ENCODE results near the gene UFC1.

The UFC1 gene

DNA sequence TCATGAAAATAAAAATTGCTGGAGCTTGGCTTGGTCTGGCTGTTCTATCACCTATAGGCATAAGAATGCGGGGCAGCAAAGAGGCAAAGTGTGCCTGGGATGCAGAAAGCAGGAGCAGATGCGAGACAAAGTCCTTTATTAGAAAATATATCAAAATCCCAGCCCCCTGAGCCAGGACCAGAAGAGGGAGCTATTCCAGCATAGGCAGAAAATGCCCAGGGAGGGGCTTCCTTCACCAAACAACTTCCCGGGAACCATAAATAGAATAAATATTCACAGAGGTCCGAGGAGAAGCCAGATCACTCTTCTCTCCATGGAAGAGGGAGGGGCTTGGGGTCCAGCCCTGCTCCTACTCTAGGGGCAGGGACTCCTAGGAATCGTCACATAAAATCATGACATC, 17.4 kb downstream of the UFC1 start:
- no peak for DNase-seq (ENCODE audit: low read depth)

DNA sequence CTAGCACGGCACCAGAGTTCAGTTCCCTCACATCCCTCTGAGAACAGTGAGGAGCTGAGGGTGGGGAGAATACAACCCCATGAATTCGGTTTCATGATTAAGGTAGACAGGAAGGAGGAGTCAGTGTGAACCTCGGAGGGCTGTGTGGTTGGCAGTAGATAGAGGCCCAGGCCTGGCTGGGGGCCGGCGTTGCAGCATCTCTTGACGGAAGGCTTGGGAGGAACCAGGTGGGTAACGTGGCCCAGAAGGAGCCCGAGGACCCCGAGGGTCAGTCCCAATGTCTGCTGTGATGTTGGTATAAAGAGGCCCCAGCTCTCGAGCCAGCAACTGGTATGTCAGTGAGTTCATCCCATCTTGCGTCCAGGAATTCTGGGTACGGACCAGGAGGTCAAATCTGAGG, 17.9 kb downstream of the UFC1 start:
- DNase-seq (ENCODE audit: low read depth), result no peak

DNA sequence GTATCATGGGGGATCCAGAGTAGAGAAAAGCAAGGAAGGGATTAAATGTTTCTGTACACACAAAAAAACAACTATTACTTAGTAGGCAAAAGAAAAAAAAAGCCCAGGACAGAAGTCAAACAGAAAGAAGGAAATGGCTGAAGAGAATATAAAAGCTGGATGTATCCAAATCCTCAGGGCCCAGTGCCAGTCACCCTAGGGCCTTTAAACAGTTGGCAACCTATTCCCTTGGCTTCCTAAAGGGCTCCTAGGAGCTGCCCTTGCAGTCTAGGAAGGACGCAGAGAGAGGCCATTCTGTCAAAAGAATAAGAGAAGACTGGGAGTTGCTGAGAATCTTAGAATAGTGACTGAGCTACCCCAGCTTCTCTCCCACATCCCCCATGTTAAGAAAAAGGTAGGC, 18.6 kb downstream of the UFC1 start:
- no peak for DNase-seq (ENCODE audit: low read depth)

DNA sequence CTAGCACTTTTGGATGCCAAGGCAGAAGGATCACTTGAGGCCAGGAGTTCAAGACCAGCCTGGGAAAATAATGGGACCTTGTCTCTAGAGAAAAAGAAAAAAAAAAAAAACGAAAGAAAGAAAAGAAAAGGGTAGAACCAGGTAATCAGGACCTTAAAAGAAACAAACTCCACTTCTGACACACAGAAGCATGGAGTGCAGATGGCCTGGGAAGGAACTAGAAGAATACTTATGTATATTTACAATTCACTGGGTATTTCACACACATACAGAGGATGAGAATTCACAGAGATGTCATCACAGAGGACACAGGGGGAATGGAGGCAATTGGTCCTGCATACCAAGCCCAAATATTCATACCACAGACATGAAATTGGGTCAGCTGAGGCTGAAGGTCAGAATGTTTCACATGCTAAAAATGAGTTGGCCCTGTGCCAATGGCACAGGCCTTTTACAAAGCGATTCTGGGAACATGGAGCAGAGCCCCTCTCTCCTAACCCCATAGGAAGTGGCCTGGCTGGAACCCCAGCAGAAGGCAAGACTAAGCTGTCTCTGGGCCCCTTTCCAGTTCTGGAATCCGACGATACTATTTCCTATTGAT, 19.1 kb downstream of the UFC1 start:
- DNase-seq (ENCODE audit: low read depth), result no peak

DNA sequence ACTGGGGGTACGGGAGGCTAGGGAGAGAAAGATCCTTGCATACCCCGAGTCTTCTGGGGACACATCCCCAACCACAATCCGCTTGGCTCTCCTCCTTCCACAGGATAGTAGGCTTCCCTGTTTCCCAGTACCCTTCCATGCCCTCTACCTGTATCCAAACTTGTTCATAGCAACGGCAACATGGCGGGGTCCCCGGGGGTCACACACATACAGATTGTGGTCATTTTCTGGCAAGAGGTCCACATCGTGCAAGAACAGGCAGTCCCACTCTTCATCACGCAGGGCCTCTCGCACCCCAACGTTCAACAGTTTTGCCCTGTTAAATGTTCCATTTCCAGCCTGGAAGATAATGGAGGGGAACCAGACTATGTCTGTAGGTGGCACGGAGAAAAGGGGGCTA, 19.9 kb downstream of the UFC1 start:
- DNase-seq (ENCODE audit: low read depth), result no peak

DNA sequence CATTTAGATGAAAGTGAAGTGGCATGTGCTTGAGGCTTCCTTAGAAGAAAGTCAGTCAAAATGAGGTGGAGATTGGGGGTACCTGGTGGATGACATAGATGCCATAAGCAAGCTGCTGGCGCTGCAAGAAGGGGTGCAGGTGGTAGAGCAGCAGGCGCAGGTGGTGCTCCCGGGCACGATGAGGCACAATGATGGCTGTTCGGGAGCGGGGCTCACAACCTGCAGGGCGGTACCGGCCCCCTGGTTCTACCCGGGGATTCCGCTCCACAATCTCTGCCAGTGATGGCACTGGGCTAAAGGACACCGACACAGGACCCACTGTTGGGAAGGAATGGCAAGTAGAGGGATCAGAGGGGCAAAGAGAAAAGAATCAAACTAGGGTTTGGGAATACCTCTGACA, 21.1 kb downstream of the UFC1 start:
- no peak for DNase-seq (ENCODE audit: low read depth)

DNA sequence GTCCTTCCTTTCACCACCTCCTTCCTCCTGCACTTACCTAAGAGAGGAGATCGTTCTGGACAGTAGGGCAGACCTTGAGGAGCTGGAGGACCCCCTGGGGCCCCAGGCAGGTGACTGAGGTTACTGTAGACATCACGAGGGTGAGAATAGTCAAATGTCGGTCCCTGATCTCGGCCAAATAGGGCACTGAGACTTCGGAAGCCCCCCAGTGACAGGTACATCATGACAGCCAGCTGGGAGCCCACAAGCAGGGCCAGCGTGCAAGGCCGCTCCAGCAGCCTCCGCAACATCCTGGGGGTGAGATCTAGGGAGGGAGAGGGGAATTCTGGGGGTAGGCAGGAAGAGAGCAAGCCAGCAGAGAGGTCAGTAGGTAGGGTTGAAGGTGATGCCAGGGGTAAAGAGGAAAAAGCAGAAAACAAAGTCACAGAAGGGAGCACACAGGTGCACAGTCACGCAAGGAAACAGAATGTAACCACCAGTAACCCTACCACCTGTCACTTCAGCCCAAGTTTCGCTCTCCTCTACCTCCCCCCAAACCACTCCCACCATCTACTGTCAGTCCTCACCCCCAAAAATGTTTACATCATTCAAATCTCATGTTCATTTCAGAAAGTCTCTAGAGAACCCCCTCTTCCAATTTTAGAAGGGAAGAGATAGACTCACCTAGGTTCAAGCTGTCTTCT, 22.1 kb downstream of the UFC1 start:
- DNase-seq (ENCODE audit: low read depth), result no peak

DNA sequence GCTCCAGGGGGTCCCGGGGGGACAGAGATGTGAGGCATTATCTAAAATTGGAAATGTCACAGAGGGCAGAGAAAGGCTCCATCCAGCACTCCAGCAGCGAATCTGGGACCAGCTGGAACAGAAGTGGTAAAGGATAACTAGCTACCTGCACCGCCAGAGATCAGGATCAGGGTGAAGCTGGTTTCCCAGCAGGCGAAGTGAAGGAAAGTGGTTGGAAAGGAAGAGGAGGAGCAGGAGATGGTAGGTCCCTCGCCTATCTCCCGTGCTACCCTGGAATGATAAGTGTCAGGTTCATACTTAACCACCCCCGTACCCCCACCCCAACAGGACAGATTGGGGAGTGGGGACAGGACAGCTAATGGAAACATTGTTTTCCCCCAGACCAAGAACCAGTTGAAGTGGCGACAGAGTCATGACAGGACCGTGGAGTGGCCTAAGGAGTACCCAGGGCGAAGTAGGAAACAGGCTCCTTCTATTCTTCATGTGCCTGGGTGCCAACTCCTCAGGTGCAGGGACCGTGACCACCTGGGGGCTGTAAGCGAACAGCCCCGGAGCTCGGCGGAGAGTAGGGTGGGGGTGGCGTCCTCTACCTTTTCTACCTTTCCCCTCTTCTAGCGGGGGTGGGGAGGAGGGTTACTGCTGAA, 22.8 kb downstream of the UFC1 start:
- no peak for DNase-seq (ENCODE audit: low read depth)

DNA sequence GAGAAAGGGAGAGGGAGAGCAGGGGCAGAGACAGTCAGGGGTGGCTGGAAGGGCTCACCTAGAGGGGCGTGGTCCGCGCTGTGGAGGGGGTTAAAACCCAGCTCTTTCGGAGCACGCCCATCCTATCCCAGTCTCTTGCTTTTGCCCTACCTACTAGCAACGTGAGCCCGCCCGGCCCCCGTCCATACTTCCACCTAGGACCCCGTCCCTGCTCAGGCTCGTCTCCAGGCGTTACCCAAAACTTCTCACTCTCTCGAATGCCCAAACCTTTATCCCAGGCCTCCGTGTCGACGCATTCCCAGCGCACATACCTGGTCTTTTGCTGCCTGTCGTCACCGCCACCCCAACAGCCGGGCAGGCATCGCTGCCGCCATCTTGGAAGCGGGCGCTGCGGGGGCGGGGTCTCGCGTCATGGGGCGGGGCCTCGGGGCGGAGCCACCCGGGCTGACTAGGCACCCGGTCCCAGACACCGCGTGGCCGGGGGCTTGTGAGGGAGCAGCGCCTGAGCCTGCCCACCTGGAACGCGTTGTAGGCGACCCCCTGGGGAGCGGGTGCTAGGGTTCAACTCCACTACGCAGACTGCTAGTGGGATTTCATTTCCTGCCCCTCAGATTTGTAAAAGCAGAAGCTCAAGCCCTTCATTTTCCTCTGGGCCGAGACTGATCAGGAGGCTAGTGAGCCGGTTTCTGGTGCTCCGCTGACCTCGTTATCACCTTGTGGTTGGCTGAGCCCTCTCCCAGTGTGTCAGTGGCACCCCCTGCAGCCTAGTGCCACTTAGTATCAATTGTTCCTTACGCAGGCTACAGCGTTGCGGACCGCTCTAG, 23.5 kb downstream of the UFC1 start, which contains the start of gene B4GALT3:
B4GALT3 (minus strand) TSS at position 396 of the 824 bp plus-strand sequence. CDS start 1,447 bp downstream, outside the sequence.
- DNase-seq (ENCODE audit: low read depth), result peak; percentile 88

DNA sequence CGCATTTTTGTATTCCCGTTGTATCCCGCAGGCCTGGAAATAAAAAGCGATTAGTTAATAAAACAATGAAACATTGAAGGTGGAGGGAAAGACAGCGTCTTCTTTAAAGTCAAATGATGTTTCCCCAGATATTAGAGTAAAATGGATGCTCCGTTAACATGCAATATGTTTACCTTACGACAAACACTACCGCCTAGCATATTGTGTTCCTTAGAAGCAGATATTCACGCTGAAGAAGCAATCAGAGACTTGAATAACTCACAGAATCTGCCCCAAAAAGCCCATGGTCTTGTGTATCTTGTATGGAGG, 24.1 kb downstream of the UFC1 start:
- no peak for DNase-seq (ENCODE audit: low read depth)

DNA sequence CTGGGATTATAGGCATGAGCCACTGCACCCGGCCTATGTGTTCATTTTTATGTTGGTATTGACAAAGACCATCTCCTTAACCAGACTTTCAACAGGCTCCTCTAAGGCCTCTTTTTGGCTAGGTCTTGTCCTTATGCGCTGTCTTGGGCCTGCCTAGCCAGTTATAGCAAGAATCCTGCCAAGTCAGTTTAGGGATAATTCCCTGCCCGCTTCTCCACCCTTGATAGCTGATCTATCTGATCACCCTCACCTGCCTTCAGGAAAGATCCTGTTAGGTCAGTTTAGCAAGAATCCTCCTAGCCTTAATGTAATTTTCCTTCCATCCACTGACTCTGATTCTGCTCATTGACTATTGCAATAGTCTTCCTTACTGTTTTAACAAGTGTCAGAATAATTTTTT, 25.9 kb downstream of the UFC1 start:
- DNase-seq (ENCODE audit: low read depth), result no peak

DNA sequence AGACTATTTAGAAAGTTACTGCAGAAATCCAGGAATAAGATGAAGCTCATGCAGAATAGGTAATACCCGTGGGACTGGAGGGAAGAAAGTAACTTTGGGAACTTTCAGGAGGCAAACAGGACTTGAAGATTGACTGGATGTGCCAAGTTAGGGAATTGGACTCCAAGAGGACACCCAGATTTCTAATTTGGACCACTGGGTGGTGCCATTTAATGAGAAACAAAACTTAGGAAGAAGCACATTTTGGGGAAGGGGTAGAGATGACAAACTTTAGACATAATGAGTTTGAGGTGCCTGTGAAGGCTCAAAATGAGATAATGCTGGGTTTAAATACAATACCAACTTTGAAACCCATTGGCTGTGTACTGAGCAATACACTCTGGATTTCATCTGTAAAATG, 26.9 kb downstream of the UFC1 start:
- DNase-seq (ENCODE audit: low read depth), result no peak

DNA sequence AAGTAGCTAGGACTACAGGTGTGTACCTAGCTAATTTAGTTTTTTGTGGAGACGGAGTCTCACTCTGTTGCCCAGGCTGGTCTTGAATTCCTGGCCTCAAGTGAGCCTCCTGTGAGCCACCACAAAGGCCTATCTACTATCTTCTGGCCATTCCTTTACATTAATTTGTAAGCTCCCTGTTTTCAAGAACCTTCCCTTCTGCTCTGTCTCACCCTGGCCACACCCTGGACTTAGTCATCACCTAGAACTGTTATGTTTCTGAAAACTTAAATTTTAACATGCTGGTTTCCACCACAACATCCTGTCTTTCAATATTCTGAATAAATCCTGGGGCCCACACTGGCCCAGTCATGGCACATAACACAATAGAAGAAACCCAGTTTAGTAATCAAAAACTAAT, 28.4 kb downstream of the UFC1 start:
- DNase-seq (ENCODE audit: low read depth), result no peak

DNA sequence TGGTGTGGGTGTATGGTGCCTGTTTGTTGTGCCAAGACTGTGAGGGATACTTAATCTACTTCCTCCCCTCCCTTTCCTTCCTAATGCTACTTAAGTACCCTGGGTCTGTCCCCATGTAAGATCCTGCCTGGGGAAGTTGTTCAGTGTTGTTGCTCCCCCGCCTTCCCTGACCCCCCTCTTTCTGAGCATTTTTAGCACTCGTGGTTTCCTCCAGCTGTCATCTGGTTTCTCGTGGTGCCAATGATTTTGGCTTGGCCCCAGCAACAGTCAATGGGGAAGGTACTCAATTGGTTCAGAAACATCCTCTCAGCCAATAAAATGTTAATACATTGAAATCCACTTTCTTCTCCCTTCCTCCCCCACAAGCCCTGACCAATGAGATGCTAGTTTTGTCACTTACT, 31.5 kb downstream of the UFC1 start:
- peak; percentile 56 for DNase-seq (ENCODE audit: low read depth)

DNA sequence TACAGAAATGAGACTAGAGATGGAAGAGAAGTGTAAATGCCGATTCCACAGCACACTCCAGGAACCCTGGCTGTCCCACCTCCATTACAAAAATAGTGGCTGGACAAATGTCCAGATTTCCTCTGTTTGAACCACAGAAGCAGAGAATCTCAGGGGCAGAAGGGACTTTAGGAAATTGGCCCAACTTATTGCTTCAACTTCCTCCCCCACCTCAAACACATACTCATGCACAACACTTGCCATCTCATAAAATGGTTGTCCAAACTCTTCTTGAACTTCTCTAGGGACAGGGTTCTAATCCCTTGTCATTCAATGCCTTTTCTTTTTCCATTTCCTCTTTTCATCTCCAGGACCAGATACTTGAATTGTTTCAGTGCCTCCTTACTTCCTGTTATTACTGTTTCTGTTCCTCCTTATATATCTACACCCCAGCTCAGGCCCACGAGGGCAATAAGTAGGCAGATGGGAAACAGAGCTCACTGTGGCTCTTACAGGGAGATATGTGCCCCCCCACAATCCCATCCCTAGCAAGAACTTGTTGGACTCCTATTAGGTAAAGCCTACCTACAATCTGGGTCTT, 32.0 kb downstream of the UFC1 start:
- no peak for DNase-seq (ENCODE audit: low read depth)

DNA sequence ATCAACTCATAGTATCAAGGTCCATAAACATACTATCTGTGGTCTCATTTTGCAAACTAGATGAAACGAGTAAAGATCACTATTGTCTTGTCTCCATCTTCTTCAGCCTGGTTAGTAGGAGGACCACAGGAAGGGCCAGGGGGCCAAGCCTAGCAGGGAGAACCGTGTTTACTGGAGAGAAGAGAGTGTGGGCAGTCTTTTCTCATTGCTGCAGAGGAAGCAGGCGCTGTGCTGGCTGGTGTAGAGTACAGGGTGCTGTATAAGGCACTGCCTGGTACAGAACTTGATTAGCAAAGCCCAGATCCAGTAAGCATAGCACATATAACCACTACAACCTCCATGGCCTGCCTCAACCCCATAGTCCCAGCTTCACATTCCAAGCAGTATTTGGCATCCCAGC, 33.5 kb downstream of the UFC1 start:
- no peak for DNase-seq (ENCODE audit: low read depth)

DNA sequence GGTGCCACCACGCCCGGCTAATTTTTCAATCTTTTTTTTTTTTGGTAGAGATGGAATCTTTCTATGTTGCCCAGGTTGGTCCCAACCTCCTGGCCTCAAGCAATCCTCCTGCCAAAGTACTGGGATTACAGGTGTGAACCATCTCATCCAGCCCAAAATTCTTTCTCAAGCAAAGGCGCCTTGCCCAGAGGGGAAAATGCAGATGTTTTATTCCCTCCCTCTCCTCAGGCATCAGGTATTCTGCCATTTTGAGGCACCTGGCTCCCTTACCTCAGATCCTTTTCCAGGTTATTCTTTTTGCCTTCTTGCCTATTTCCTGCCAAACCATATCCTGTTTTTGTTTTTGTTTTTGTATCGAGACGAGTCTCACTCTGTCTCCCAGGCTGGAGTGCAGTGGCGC, 34.6 kb downstream of the UFC1 start:
- DNase-seq (ENCODE audit: low read depth), result no peak

DNA sequence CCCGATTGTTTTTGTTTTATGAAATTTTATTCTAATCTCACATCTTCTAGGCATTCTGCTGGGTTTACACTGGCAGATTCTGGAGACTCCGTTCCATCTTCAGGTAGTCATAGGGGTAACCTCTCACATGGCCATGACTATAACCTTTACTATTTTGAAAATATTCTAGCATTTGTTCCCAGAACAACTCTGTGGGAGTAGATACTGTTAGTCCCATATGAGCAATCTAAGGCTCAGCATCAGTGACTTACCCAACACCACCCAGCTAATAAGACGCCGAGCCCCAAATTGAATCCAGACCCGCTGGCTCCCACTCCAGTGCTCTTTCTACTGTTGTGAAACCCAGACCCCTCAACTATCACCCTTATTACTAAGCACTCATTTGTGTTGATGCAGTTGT, 35.3 kb downstream of the UFC1 start:
- no peak for DNase-seq (ENCODE audit: low read depth)

DNA sequence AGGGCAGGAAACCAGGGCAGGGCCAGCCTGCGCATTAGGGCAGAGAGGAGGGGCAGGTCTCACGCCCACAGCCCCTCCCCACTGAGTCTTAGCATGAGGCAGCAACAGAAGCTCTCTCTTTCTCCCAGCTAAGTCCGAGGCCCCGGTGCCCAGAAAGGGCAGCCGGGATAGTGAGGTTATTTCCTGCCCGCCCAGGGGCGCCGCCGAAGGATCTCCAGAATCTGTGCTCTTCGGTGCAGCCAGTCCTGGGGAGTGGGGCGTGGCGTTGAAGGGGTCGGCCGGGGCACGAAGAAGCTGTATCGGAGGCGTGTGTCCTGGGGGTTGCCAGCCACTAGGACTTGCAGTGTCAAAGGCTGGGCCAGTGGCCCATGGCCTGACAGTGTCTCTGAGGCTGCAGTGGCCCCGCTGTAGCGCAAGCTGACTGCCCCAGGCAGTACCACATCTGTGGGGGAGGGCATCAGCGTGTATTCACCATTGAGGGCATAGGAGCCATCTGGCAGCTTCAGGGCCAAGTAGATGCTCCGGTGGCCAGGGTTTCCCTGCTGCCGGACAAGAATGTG, 37.3 kb downstream of the UFC1 start:
- DNase-seq (ENCODE audit: low read depth), result no peak

DNA sequence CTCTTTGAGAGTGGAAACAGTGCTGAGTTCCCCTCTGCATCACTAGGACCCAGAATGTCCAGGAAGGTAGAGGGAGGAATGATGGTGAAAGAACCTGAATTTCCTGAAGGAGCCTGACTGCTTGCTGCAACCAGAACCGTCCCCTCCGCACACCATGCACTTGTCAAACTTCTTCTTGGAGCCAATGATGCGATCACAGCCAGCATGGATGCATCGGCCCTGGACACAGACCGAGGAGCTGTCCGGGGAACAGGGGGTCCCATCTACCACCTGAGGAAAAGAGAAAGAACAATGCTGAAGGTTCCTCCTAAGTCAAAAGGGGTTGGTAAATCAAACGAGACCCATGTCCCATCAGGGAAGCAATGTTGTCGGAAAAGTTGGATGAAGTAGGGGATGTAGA, 38.2 kb downstream of the UFC1 start:
- DNase-seq (ENCODE audit: low read depth), result no peak

DNA sequence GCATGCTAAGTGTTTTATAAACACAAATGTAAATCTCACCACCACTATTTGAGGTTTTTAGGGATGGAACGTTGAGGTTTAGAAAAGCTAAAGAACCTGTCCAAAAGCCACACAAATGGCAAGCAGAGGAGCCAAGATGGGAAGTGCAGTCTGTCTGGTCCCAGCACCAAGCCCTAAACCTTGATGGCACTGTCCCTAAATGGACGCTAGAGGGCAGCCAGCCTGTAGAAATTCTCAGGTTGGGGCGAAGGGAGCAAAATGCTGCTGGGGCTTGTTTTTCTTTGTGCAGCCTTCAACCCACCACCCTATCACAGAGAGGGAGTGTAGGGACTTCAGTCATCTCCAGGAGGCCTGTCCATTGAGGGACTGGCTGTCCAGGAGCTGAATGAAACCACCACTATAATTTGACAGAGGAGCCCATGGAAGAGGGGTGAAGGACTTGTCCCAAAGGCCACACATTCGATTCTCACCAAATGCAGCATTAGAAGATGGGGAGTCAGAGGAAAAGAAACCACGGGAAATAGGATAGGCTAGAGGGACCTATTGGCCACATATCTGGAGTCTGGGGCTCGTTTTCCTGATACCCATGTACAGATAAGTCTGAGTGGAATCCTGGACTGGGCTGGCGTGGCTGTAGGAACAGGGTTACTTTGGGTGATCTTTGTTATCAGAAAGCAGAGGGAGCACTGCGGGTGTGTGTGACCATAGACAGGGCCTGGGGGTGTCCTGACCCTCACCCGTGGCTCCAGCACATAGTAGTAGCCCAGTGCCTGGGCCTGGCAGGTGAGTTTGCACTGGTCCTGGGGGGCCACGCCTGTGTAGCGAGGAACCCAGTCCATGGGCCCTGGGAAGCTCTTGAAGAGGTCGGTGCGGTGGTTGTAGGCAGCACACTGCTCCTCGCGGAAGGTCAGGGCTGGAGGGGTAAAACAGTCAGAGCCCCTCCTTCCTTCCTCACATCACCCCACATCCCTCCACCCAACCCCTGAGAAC, 39.0 kb downstream of the UFC1 start:
- DNase-seq (ENCODE audit: low read depth), result peak; percentile 52

Measured in stimulated activated CD8-positive, alpha-beta memory T cell treated with anti-CD3 and anti-CD28 coated beads, Interleukin-12 subunit alpha, Interleukin-12 subunit beta, amount 100 ng/mL, for 1 hour (primary cell).